Stimulated activated CD4-positive, alpha-beta T cell treated with anti-CD3 and anti-CD28 coated beads, Interleukin-4, amount 100 ng/mL, for 48 hours (primary cell): ENCODE measurements around the gene PLXNA1.

Source experiments
- DNase-seq, 2 donors: peaks; one replicate each; pipeline ENCODE4 v3.0.0-alpha.2; 2020; ENCODE audit warnings: low read depth in 2 of 2

PLXNA1 gene

GRCh38 chr3:127018306-127018828 lies 35.5 kb downstream of the PLXNA1 start:
- DNase-seq, result no peak

- no peak for DNase-seq
Observed at GRCh38 chr3:127019449-127019848, 36.5 kb downstream of the PLXNA1 start.

- DNase-seq, result no peak
Observed at GRCh38 chr3:127020543-127020942, 37.6 kb downstream of the PLXNA1 start.

GRCh38 chr3:127022849-127023248 lies 39.9 kb downstream of the PLXNA1 start:
- no peak for DNase-seq

GRCh38 chr3:127025456-127025855 lies 42.5 kb downstream of the PLXNA1 start:
- no peak for DNase-seq

GRCh38 chr3:127026036-127026435 lies 43.1 kb downstream of the PLXNA1 start:
- no peak for DNase-seq

GRCh38 chr3:127026661-127027060 lies 43.7 kb downstream of the PLXNA1 start:
- no peak for DNase-seq

- no peak for DNase-seq
Observed at GRCh38 chr3:127027061-127027735, 44.3 kb downstream of the PLXNA1 start.

- DNase-seq, result no peak
Observed at GRCh38 chr3:127027811-127028548, 45.1 kb downstream of the PLXNA1 start.

GRCh38 chr3:127028781-127029657 lies 46.1 kb downstream of the PLXNA1 start:
- DNase-seq, result no peak

GRCh38 chr3:127029658-127030507 lies 47.0 kb downstream of the PLXNA1 start:
- DNase-seq, result no peak

- DNase-seq, result no peak
Observed at GRCh38 chr3:127030508-127031412, 47.8 kb downstream of the PLXNA1 start.

GRCh38 chr3:127031413-127031810 lies 48.5 kb downstream of the PLXNA1 start:
- no peak for DNase-seq

GRCh38 chr3:127031845-127032244 lies 48.9 kb downstream of the PLXNA1 start:
- DNase-seq, result no peak

- no peak for DNase-seq
Observed at GRCh38 chr3:127032296-127032990, 49.5 kb downstream of the PLXNA1 start.
